Measurements from ENCODE around the gene MAN1C1. TPM values are rescaled to one million over a fixed set of nuclear protein-coding genes. Genes with fewer than 3 reads are reported as not detected.

The MAN1C1 gene
- total RNA-seq, 1 experiment from 2014 or later: 9.3 TPM

DNA sequence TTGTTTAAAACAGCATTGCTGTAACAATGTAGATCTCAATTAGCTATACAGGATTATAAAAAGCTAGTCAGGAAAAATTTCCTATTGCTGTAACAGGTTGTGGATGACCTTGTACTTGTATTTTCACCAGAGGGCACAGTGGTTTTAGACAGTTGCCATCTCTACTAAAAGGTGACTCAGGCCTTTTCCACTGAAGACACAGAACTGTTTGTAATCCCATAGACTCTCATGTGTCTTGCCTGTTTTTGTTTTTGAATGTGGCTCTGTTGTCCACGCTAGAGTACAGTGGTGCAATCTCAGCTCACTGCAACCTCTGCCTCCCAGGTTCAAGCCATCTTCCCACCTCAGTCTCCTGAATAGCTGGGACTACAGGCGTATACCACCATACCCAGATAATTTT lies 209.0 kb downstream of the MAN1C1 start:
- TF ChIP-seq, protein P1, sequence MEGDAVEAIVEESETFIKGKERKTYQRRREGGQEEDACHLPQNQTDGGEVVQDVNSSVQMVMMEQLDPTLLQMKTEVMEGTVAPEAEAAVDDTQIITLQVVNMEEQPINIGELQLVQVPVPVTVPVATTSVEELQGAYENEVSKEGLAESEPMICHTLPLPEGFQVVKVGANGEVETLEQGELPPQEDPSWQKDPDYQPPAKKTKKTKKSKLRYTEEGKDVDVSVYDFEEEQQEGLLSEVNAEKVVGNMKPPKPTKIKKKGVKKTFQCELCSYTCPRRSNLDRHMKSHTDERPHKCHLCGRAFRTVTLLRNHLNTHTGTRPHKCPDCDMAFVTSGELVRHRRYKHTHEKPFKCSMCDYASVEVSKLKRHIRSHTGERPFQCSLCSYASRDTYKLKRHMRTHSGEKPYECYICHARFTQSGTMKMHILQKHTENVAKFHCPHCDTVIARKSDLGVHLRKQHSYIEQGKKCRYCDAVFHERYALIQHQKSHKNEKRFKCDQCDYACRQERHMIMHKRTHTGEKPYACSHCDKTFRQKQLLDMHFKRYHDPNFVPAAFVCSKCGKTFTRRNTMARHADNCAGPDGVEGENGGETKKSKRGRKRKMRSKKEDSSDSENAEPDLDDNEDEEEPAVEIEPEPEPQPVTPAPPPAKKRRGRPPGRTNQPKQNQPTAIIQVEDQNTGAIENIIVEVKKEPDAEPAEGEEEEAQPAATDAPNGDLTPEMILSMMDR (conservative IDR thresholded peaks at IDR 0.05): no peak
- Histone ChIP-seq H4K8ac (replicated peaks; ENCODE audit: insufficient read length, low read depth, low read length) (no peak overlapping the region), H3K56ac (ENCODE audit: insufficient read length, low read depth, low read length) (no peak overlapping the region), H4K91ac (ENCODE audit: insufficient read length, low read depth, low read length) (no peak overlapping the region), H2BK20ac (ENCODE audit: low read depth, low read length, poor library complexity, severe bottlenecking) (no peak overlapping the region), H3K27ac (ENCODE audit: insufficient read length, low read depth, low read length) (no peak overlapping the region), H4K20me1 (ENCODE audit: control insufficient read depth, insufficient read depth, insufficient read length) (no peaks in the 10 kb centered on the region), H2AK5ac (ENCODE audit: insufficient read length, low read length) (no peak overlapping the region), H3K23ac (ENCODE audit: insufficient read length, low read depth, low read length) (no peak overlapping the region), H3K4me2 (ENCODE audit: insufficient read depth, insufficient read length, low read length) (no peak overlapping the region), H3K14ac (ENCODE audit: insufficient read depth, low read length) (no peak overlapping the region), H2BK12ac (ENCODE audit: insufficient read length, low read depth, low read length) (no peak overlapping the region), H2BK5ac (ENCODE audit: insufficient read length, low read length) (no peak overlapping the region), H3K9me3 (ENCODE audit: control insufficient read depth, low read depth, low read length) (no peaks in the 10 kb centered on the region), H3K27me3 (ENCODE audit: insufficient read depth, low read length) (no peaks in the 10 kb centered on the region), H2BK120ac (ENCODE audit: low read depth, low read length, poor library complexity, severe bottlenecking) (no peak overlapping the region), H2AFZ (ENCODE audit: low read length) (no peak overlapping the region), H3K9ac (ENCODE audit: extremely low read depth, insufficient read length, low read length) (no peak overlapping the region), H3T11ph (ENCODE audit: low read length) (no peak overlapping the region), H3K79me2 (ENCODE audit: insufficient read depth, low read length) (no peaks in the 10 kb centered on the region; the same call in 1 of the 2 replicates), H3K79me1 (ENCODE audit: insufficient read depth, low read depth, low read length, poor library complexity, severe bottlenecking) (no peaks in the 10 kb centered on the region), H3K18ac (ENCODE audit: insufficient read length, low read depth, low read length) (no peak overlapping the region), H3K23me2 (ENCODE audit: insufficient read length, low read depth, low read length, poor library complexity, severe bottlenecking) (peaks cover 5% of the 10 kb centered on the region), H3K4ac (ENCODE audit: low read depth, low read length) (no peak overlapping the region), H3K4me1 (ENCODE audit: insufficient read depth, low read length) (0 out of 2 replicates have a peak, but pooled peaks cover 4% of the 10 kb centered on the region), H2BK15ac (ENCODE audit: low read depth, low read length) (no peak overlapping the region), H4K5ac (ENCODE audit: insufficient read length, low read depth, low read length) (no peak overlapping the region)
- peaks cover 5 to 38% (median 28%) of the 10 kb centered on the region in 3 experiments; a peak in 6 of 7 replicates for H3K36me3 Mint-ChIP-seq (ENCODE audit: insufficient read depth in 1 of 3, low read depth in 3 of 3)
- H3K27ac Mint-ChIP-seq: peak overlapping the region in 1 of 3 experiments; percentile 68; a peak in 1 of 7 replicates
- H3K9me3 Mint-ChIP-seq: no peaks in the 10 kb centered on the region
- H3K4me3 Mint-ChIP-seq: no peak overlapping the region
- DNase-seq: no peak
- peaks cover 10 to 13% of the 10 kb centered on the region in 2 experiments for H3K4me1 Mint-ChIP-seq
- H3K27me3 Mint-ChIP-seq (ENCODE audit: low read depth): peaks cover 13% of the 10 kb centered on the region
- no CpG with 5 or more reads among the region's 2 CpGs for WGBS (ENCODE audit: extremely low coverage, insufficient read length, low lambda C conversion rate)
